Keratinocyte (primary cell): ENCODE data around the gene CARD11. TPM values are rescaled to one million over a fixed set of nuclear protein-coding genes. Genes with fewer than 3 reads are reported as not detected.

Experiments used
- DNase-seq: peaks from one replicate; pipeline ENCODE4 v3.0.0-alpha.2; 2011; ENCODE audit warnings: low read depth, missing footprints, low spot score
- FAIRE-seq: peaks from 2 replicates; lab custom pipeline; 2011; peaks lifted over from hg19 to GRCh38; lab: Jason Lieb, UNC
- H2AFZ ChIP-seq: 2 replicates; pipeline ENCODE4 v1.6.0; 2012; ENCODE audit warnings: low read length, control low read depth, inconsistent platforms; ENCODE audit not compliant: control insufficient read depth
- H3K27ac ChIP-seq: 2 replicates; pipeline ENCODE4 v1.5.1; 2011; ENCODE audit warnings: low read length; ENCODE audit not compliant: control insufficient read depth, insufficient read depth
- H3K27me3 ChIP-seq: 3 replicates; pipeline ENCODE4 v1.6.0; 2011; ENCODE audit warnings: low read length; ENCODE audit not compliant: control insufficient read depth, insufficient read depth; ENCODE audit errors: extremely low read depth
- H3K36me3 ChIP-seq, 2 experiments: 2 replicates in 1 of 2; 3 replicates in 1 of 2; pipeline ENCODE4 v1.5.1; 2011; ENCODE audit warnings: low read length in 2 of 2, mild to moderate bottlenecking in 1 of 2; ENCODE audit not compliant: control insufficient read depth in 2 of 2, insufficient read depth in 2 of 2; ENCODE audit errors: extremely low read depth in 1 of 2
- H3K4me1 ChIP-seq: 3 replicates; pipeline ENCODE4 v1.5.1; 2011; ENCODE audit warnings: low read length; ENCODE audit not compliant: control insufficient read depth, insufficient read depth; ENCODE audit errors: extremely low read depth
- H3K4me2 ChIP-seq: 3 replicates; pipeline ENCODE4 v1.6.0; 2011; ENCODE audit warnings: low read depth, low read length; ENCODE audit not compliant: control insufficient read depth, insufficient read depth; ENCODE audit errors: extremely low read depth
- H3K4me3 ChIP-seq, 3 experiments: fragments of 200-600 bp in 1 of 3; sonication (generic) in 1 of 3; 2 replicates in 2 of 3; 3 replicates in 1 of 3; pipeline ENCODE4 v1.5.1; 2011 to 2016; ENCODE audit warnings: low read length in 3 of 3, mild to moderate bottlenecking in 3 of 3, control low read depth in 2 of 3, inconsistent platforms in 1 of 3, low read depth in 1 of 3, mixed read lengths in 1 of 3, mixed run types in 1 of 3, moderate library complexity in 1 of 3; ENCODE audit not compliant: control insufficient read depth in 2 of 3, insufficient read depth in 2 of 3; ENCODE audit errors: extremely low read depth in 1 of 3
- H3K79me2 ChIP-seq: 2 replicates; pipeline ENCODE4 v1.6.0; 2012; ENCODE audit warnings: low read length; ENCODE audit not compliant: control insufficient read depth, insufficient read depth
- H3K9ac ChIP-seq: 3 replicates; pipeline ENCODE4 v1.6.0; 2011; ENCODE audit warnings: low read length; ENCODE audit not compliant: control insufficient read depth, insufficient read depth; ENCODE audit errors: extremely low read depth
- H3K9me1 ChIP-seq: 3 replicates; pipeline ENCODE4 v1.6.0; 2011; ENCODE audit warnings: low read length; ENCODE audit not compliant: control insufficient read depth, insufficient read depth; ENCODE audit errors: extremely low read depth
- H3K9me3 ChIP-seq: 2 replicates; pipeline ENCODE4 v1.5.1; 2012; ENCODE audit warnings: low read depth, low read length; ENCODE audit not compliant: control insufficient read depth
- H4K20me1 ChIP-seq: 3 replicates; pipeline ENCODE4 v1.6.0; 2011; ENCODE audit warnings: low read length; ENCODE audit not compliant: control insufficient read depth, insufficient read depth; ENCODE audit errors: extremely low read depth
- EZH2 ChIP-seq: IDR thresholded peaks from one replicate; pipeline ENCODE4 v1.6.1; 2012; ENCODE audit warnings: inconsistent platforms, mild to moderate bottlenecking, low read length, moderate library complexity
- dilution Hi-C: fragments of 300-500 bp; cut with MboI; formaldehyde crosslinking; loops from one replicate; pipeline ENCODE4 v1.7.0; 2020; ENCODE audit warnings: low sequenced_read_pairs; ENCODE audit not compliant: extremely low pct_ligation_motif_present
- polyA plus RNA-seq, 5 experiments: library from polyadenylated mRNA; depleted of rRNA in 3 of 5; stranded (reverse) in 3 of 5; stranded (forward) in 1 of 5; unstranded in 1 of 5; fragments of >200 nt; gene quantifications; 1 replicate in 1 of 5; 2 replicates in 3 of 5; 3 replicates in 1 of 5; pipeline versions ENCODE4 v1.2.1 to v1.2.3, GENCODE V29; 2011 to 2012; ENCODE audit warnings: missing spikeins in 2 of 5, low read depth in 1 of 5, low replicate concordance in 1 of 5
- TF ChIP-seq, protein P1 (sequence below), 3 experiments: IDR thresholded peaks in 1 of 3; conservative IDR thresholded peaks in 1 of 3; optimal IDR thresholded peaks in 1 of 3; 2 replicates in 2 of 3; 3 replicates in 1 of 3; pipeline versions ENCODE3 to v1.5.1; 2011; ENCODE audit warnings: low read length in 3 of 3, mild to moderate bottlenecking in 3 of 3, moderate library complexity in 2 of 3, control low read depth in 1 of 3, inconsistent platforms in 1 of 3; ENCODE audit not compliant: insufficient read depth in 2 of 3; ENCODE audit errors: extremely low read depth in 1 of 3

Gene CARD11
- polyA plus RNA-seq, 1 donor (not counting 4 experiments of a cell fraction or from before 2014, with no cell fraction given): 4.3 TPM

DNA sequence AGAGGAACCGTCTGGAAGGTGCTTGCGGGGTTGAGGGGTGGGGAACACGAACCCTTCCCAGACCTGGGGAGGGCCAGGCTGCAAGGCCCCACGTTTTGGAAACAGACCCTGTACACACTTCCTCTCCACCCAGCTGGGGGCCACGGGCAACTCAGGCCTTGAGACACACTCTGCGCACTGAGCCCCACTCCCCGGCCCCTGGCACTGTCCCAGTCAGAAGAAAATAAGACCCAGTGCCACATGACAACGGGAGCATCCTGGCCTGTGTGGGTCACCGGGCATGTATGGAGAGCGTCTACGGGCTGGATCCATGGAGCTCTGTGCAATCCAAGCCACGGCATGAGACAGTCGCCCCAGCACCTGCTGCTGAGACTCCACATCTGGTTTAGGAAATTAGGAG lies 63.7 kb downstream of the CARD11 start:
- Histone ChIP-seq H3K9ac (no peak overlapping the region), H3K4me1 (no peaks in the 10 kb centered on the region), H3K9me1 (no peaks in the 10 kb centered on the region), H3K27ac (no peak overlapping the region), H3K36me3 (peaks cover 0 to 2% of the 10 kb centered on the region in 2 experiments), H3K4me2 (no peak overlapping the region), H4K20me1 (no peaks in the 10 kb centered on the region), H2AFZ (no peak overlapping the region), H3K4me3 (no peak overlapping the region), H3K79me2 (no peaks in the 10 kb centered on the region), H3K27me3 (no peaks in the 10 kb centered on the region), H3K9me3 (no peaks in the 10 kb centered on the region)
- dilution Hi-C loops: no loop called here
- FAIRE-seq (no peak), DNase-seq (no peak)
- TF ChIP-seq, protein P1, sequence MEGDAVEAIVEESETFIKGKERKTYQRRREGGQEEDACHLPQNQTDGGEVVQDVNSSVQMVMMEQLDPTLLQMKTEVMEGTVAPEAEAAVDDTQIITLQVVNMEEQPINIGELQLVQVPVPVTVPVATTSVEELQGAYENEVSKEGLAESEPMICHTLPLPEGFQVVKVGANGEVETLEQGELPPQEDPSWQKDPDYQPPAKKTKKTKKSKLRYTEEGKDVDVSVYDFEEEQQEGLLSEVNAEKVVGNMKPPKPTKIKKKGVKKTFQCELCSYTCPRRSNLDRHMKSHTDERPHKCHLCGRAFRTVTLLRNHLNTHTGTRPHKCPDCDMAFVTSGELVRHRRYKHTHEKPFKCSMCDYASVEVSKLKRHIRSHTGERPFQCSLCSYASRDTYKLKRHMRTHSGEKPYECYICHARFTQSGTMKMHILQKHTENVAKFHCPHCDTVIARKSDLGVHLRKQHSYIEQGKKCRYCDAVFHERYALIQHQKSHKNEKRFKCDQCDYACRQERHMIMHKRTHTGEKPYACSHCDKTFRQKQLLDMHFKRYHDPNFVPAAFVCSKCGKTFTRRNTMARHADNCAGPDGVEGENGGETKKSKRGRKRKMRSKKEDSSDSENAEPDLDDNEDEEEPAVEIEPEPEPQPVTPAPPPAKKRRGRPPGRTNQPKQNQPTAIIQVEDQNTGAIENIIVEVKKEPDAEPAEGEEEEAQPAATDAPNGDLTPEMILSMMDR (optimal IDR thresholded peaks at IDR 0.05 in 1 of 3, IDR thresholded peaks at IDR 0.05 in 1 of 3, conservative IDR thresholded peaks at IDR 0.05 in 1 of 3; ENCODE audit: extremely low read depth in 1 of 3, insufficient read depth in 2 of 3, low read length in 3 of 3): no peak
- no peak for TF ChIP-seq EZH2

DNA sequence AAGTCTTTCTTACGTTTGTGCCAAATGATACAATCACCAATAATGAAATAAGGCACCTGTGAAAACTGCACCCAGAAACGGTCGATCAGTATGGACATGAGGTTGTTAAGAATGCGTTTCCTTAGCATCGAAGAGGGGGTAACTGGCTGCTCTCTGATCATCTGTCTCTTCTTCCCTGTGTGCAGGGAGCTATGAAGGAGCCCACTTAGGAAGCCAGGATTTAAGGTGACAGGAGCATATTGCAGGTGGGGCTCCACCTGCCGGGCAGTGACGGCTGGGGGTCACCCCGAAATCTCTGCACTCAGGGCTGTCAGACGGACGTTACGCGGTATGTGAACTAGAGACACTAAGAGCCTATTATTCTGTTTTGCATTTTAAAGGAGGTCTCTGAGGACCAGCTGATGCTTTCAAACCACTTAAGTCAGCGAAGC lies 64.5 kb downstream of the CARD11 start:
- Histone ChIP-seq H3K27me3 (no peaks in the 10 kb centered on the region), H2AFZ (no peak overlapping the region)

More for the DNA sequence above, 64.5 kb downstream of the CARD11 start:
- DNase-seq: no peak
- Histone ChIP-seq H3K9me1 (no peaks in the 10 kb centered on the region), H3K9ac (no peak overlapping the region), H3K4me1 (no peaks in the 10 kb centered on the region), H3K79me2 (no peaks in the 10 kb centered on the region), H3K27ac (no peak overlapping the region), H3K4me2 (no peak overlapping the region), H4K20me1 (no peaks in the 10 kb centered on the region), H3K9me3 (no peaks in the 10 kb centered on the region), H3K4me3 (no peak overlapping the region), H3K36me3 (peaks cover 0 to 2% of the 10 kb centered on the region in 2 experiments)
- no peak for FAIRE-seq
- no peak for TF ChIP-seq EZH2
- TF ChIP-seq, protein P1 (optimal IDR thresholded peaks at IDR 0.05 in 1 of 3, IDR thresholded peaks at IDR 0.05 in 1 of 3, conservative IDR thresholded peaks at IDR 0.05 in 1 of 3; ENCODE audit: extremely low read depth in 1 of 3, insufficient read depth in 2 of 3, low read length in 3 of 3): peak in 1 of 3 experiments; percentile 10
- dilution Hi-C loops: no loop called here
